ENCODE results near the gene PFKFB3.

DNA sequence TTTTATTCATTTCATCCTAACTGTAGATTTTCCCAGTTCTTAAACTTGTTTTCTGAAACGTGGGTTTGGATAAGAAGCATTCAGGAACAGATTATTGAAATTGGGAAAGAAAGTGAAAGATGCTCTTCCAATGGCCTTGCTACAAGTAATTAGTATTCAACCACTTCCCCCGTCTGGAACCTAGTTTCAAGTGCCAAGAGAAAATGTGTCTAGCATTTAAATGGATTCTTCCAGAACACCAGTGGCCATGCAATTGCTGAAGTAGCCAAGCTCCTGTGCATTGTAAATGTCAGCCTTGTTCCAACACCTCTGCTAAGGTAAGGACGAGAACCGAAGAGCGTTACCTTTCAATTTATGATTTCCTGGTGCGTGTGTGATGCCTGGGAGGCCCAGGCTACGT lies 68.2 kb downstream of the PFKFB3 start:
- TF ChIP-seq MAX (IDR thresholded peaks at IDR 0.05) = no peak
- no peak for TF ChIP-seq CREB1 (IDR thresholded peaks at IDR 0.05; ENCODE audit: low read depth)
- TF ChIP-seq CEBPB (IDR thresholded peaks at IDR 0.05) = no peak
- no peak for TF ChIP-seq TCF12 (IDR thresholded peaks at IDR 0.05; ENCODE audit: low read depth)
- no peak for TF ChIP-seq EGR1 (IDR thresholded peaks at IDR 0.05)
- no peak for TF ChIP-seq RAD21 (IDR thresholded peaks at IDR 0.05; ENCODE audit: low read depth)
- no peak for TF ChIP-seq TAF1 (IDR thresholded peaks at IDR 0.05; ENCODE audit: low read depth)
- TF ChIP-seq REST (IDR thresholded peaks at IDR 0.05; ENCODE audit: low read depth) = no peak
- TF ChIP-seq EP300 (IDR thresholded peaks at IDR 0.05; ENCODE audit: borderline replicate concordance) = no peak
- TF ChIP-seq TEAD4 (IDR thresholded peaks at IDR 0.05) = no peak
- TF ChIP-seq YY1 (IDR thresholded peaks at IDR 0.05; ENCODE audit: low read depth) = no peak
- TF ChIP-seq FOXM1 (IDR thresholded peaks at IDR 0.05; ENCODE audit: borderline replicate concordance, low read depth) = no peak
